GM10248 (cell line): ENCODE data around the gene KRTAP19-1.

Experiments used
- CTCF ChIA-PET: fragments of 300-600 bp; sonication (Branson Sonifier 250); formaldehyde crosslinking; extraction: SDS; loops from one replicate; lab custom pipeline; 2021; ENCODE audit warnings: antibody characterized with exemption; lab: Yijun Ruan, JAX
- POLR2A ChIA-PET: fragments of 350-650 bp; sonication (Branson Sonifier 250); formaldehyde crosslinking; extraction: SDS; loops from one replicate; lab custom pipeline; 2020; ENCODE audit warnings: antibody characterized with exemption; lab: Yijun Ruan, JAX
- DNase-seq: peaks from one replicate; pipeline ENCODE4 v3.0.0; 2012; ENCODE audit errors: extremely low spot score
- TF ChIP-seq, protein P1 (sequence below): IDR thresholded peaks from 2 replicates; pipeline ENCODE4 v1.5.1; 2012; ENCODE audit warnings: mild to moderate bottlenecking, low read depth; ENCODE audit errors: extremely low read depth, missing control alignments, control extremely low read depth

Gene KRTAP19-1

DNA sequence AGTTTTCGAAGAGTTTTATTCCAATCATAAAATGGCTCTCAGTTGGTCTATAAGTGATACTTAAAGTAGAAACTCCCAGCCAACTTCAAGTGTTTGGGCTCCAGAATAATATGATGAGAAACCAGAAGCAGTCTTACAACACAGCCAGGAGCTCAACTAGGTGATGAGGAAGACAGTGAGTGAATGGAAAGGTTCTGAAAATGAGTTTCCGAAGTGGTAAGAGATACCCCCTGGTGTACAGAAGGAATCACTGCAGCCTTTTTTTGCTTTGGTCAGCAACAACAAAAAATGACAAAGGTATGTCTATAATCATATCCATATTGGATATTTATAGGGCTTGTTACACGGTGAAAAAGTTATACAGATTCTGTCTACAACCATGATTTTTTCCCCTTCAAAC lies 16.5 kb downstream of the KRTAP19-1 start:
- CTCF ChIA-PET, result interaction anchor here (0.7 kb wide), 1 partner anchor 11 kb away, joined by 3 read pairs; no protein-coding TSS in a partner anchor
- no peak for DNase-seq
- POLR2A ChIA-PET, result no interaction called here

DNA sequence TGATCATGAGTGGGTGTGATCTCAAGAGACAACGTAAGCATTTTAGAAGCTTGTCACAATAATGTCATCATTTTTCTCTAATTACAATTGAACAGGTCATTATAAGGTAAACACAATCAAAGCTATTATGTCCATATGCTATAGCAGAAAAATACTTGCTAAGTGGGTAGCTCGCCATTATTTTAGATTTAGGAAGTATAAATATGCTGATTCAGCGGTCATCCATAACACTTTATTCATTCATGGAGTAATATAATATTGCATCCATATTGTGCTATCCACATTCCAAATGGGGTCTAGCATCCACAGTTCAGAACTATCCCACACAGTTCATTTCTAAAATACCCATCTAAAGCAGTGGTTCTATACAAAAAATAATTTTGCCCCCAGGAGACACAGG lies 31.7 kb downstream of the KRTAP19-1 start:
- DNase-seq, result no peak
- TF ChIP-seq, protein P1, sequence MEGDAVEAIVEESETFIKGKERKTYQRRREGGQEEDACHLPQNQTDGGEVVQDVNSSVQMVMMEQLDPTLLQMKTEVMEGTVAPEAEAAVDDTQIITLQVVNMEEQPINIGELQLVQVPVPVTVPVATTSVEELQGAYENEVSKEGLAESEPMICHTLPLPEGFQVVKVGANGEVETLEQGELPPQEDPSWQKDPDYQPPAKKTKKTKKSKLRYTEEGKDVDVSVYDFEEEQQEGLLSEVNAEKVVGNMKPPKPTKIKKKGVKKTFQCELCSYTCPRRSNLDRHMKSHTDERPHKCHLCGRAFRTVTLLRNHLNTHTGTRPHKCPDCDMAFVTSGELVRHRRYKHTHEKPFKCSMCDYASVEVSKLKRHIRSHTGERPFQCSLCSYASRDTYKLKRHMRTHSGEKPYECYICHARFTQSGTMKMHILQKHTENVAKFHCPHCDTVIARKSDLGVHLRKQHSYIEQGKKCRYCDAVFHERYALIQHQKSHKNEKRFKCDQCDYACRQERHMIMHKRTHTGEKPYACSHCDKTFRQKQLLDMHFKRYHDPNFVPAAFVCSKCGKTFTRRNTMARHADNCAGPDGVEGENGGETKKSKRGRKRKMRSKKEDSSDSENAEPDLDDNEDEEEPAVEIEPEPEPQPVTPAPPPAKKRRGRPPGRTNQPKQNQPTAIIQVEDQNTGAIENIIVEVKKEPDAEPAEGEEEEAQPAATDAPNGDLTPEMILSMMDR, result no peak
- POLR2A ChIA-PET, result no interaction called here
- CTCF ChIA-PET, result interaction anchor here (0.6 kb wide), 1 partner anchor 109 kb away, joined by 3 read pairs; no protein-coding TSS in a partner anchor

More for the DNA sequence above, 16.5 kb downstream of the KRTAP19-1 start:
- TF ChIP-seq, protein P1, result peak; percentile 8

GRCh38 chr21:30447056-30447455 lies 33.1 kb downstream of the KRTAP19-1 start:
- TF ChIP-seq, protein P1, result no peak
- CTCF ChIA-PET, result no interaction called here
- no peak for DNase-seq
- POLR2A ChIA-PET, result no interaction called here

- ChIA-PET CTCF (interaction anchor here (1.4 kb wide), 1 partner anchor 9 kb away, joined by 3 read pairs; no protein-coding TSS in a partner anchor), POLR2A (no interaction called here)
- TF ChIP-seq, protein P1, result no peak
- no peak for DNase-seq
These were observed 36.0 kb downstream of the KRTAP19-1 start for GRCh38 chr21:30444204-30444603.

GRCh38 chr21:30443226-30443625 lies 36.9 kb downstream of the KRTAP19-1 start:
- DNase-seq, result no peak
- ChIA-PET CTCF (interaction anchor here (1.0 to 1.4 kb wide), 2 partner anchors 10 to 29 kb away, joined by 3 read pairs; no protein-coding TSS in a partner anchor), POLR2A (no interaction called here)
- TF ChIP-seq, protein P1, result no peak

DNA sequence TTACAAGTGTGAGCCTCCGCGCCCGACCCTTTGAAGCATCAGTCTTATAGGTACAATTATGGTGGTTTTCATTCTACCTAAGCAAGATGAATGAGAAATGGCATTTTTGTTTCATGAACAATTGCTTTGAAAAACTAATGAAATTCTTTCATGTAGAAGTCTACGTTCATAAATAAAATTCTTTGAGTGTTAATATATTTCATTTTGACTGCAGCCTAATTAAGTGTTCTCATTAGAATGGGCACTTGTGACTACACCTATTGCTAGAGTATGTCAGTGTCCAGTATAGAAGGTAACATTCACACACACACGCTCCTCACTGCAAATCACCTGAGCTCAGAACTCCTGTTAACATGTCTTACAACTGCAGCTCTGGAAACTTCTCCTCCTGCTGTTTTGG lies 40.2 kb downstream of the KRTAP19-1 start, which contains the start of gene KRTAP15-1:
Gene KRTAP15-1 (plus strand): TSS at position 301 of the 400 bp plus-strand sequence. CDS start 53 bp downstream, at position 354.
- no peak for DNase-seq
- TF ChIP-seq, protein P1, result no peak
- CTCF ChIA-PET, result no interaction called here
- POLR2A ChIA-PET, result no interaction called here
